SK-N-SH (cell line): Measurements from ENCODE around the gene DCTN4. TPM values are rescaled to one million over a fixed set of nuclear protein-coding genes. Genes with fewer than 3 reads are reported as not detected.
A peak's percentile ranks its signal among the peaks of the same experiment; 100 is the strongest.

Source experiments
- CTCF ChIA-PET: fragments of 300-600, 350-600 bp; formaldehyde crosslinking; extraction: SDS; loops from one replicate; lab custom pipeline; 2021; lab: Yijun Ruan, JAX
- POLR2A ChIA-PET: fragments of 350-600 bp; sonication (Branson Sonifier 250); formaldehyde crosslinking; extraction: SDS; loops from one replicate; lab custom pipeline; 2020; ENCODE audit warnings: antibody characterized with exemption, inconsistent platforms; lab: Yijun Ruan, JAX
- DNase-seq: peaks from one replicate; pipeline ENCODE4 v3.0.0; 2012
- H2AFZ ChIP-seq: fragments of 200-600 bp; sonication (generic); 2 replicates; pipeline ENCODE4 v1.8.1; 2016; ENCODE audit warnings: antibody characterized with exemption, mild to moderate bottlenecking, low read depth
- H3F3A ChIP-seq: fragments of 200-600 bp; sonication (generic); replicated peaks from 2 replicates; pipeline ENCODE3; 2016; ENCODE audit warnings: antibody characterized with exemption, mild to moderate bottlenecking; ENCODE audit not compliant: insufficient read depth
- H3K27ac ChIP-seq, 2 experiments: fragments of 200-500 bp in 1 of 2; fragments of 200-600 bp in 1 of 2; sonication (Bioruptor generic) in 1 of 2; sonication (generic), shearing (Covaris generic) in 1 of 2; 2 replicates each; pipeline versions ENCODE4 v1.5.1 to v1.6.1; 2014 to 2016; ENCODE audit warnings: low read depth in 2 of 2, inconsistent platforms in 1 of 2, low read length in 1 of 2, mild to moderate bottlenecking in 1 of 2, mixed read lengths in 1 of 2
- H3K27me3 ChIP-seq: fragments of 200-600 bp; sonication (generic), shearing (Covaris generic); 2 replicates; pipeline ENCODE4 v1.6.1; 2016; ENCODE audit warnings: mixed run types; ENCODE audit not compliant: insufficient read depth
- H3K36me3 ChIP-seq, 2 experiments: fragments of 200-500 bp in 1 of 2; fragments of 200-600 bp in 1 of 2; sonication (Bioruptor generic) in 1 of 2; sonication (generic) in 1 of 2; replicated peaks in 1 of 2; 2 replicates each; pipeline versions ENCODE3 to v1.5.1; 2014 to 2016; ENCODE audit warnings: low read length in 1 of 2, mild to moderate bottlenecking in 1 of 2; ENCODE audit not compliant: insufficient read depth in 2 of 2, control insufficient read depth in 1 of 2
- H3K4me1 ChIP-seq, 2 experiments: fragments of 200-500 bp in 1 of 2; fragments of 200-600 bp in 1 of 2; sonication (Bioruptor generic) in 1 of 2; sonication (generic), shearing (Covaris generic) in 1 of 2; 2 replicates each; pipeline versions ENCODE4 v1.5.1 to v1.6.1; 2014 to 2016; ENCODE audit warnings: low read depth in 1 of 2, low read length in 1 of 2, mixed run types in 1 of 2; ENCODE audit not compliant: insufficient read depth in 2 of 2, control insufficient read depth in 1 of 2
- H3K4me2 ChIP-seq: fragments of 200-600 bp; sonication (generic), shearing (Covaris generic); 2 replicates; pipeline ENCODE4 v1.6.1; 2017; ENCODE audit warnings: mixed run types
- H3K4me3 ChIP-seq, 2 experiments: fragments of 200-500 bp in 1 of 2; fragments of 200-600 bp in 1 of 2; sonication (Bioruptor generic) in 1 of 2; sonication (generic), shearing (Covaris generic) in 1 of 2; 2 replicates each; pipeline versions ENCODE4 v1.5.1 to v1.8.1; 2014 to 2016; ENCODE audit warnings: low read depth in 2 of 2, inconsistent platforms in 1 of 2, low read length in 1 of 2, mild to moderate bottlenecking in 1 of 2, mixed read lengths in 1 of 2, moderate library complexity in 1 of 2
- H3K79me2 ChIP-seq: fragments of 200-600 bp; sonication (generic); 2 replicates; pipeline ENCODE4 v1.8.1; 2017; ENCODE audit warnings: mild to moderate bottlenecking; ENCODE audit not compliant: insufficient read depth
- H3K9ac ChIP-seq: fragments of 200-600 bp; sonication (generic); 2 replicates; pipeline ENCODE4 v1.6.1; 2017; ENCODE audit warnings: mixed run types
- H3K9me2 ChIP-seq: fragments of 200-600 bp; sonication (generic); 2 replicates; pipeline ENCODE4 v1.6.1; 2017; ENCODE audit warnings: mixed run types
- H3K9me3 ChIP-seq: fragments of 200-600 bp; sonication (generic); 2 replicates; pipeline ENCODE4 v1.6.1; 2017; ENCODE audit warnings: mixed run types, mild to moderate bottlenecking, moderate library complexity
- H4K20me1 ChIP-seq: fragments of 200-600 bp; sonication (generic); 2 replicates; pipeline ENCODE4 v1.6.1; 2017; ENCODE audit warnings: mild to moderate bottlenecking, mixed run types; ENCODE audit not compliant: insufficient read depth
- EZH2phosphoT487 ChIP-seq: fragments of 200-600 bp; sonication (generic); IDR thresholded peaks from 2 replicates; pipeline ENCODE4 v1.6.1; 2017; ENCODE audit warnings: low read depth, mixed run types, mild to moderate bottlenecking, antibody characterized with exemption, moderate library complexity, borderline replicate concordance
- FOSL2 ChIP-seq: IDR thresholded peaks from 2 replicates; pipeline ENCODE4 v1.4.0; 2012; ENCODE audit warnings: low read depth, mild to moderate bottlenecking, moderate library complexity, borderline replicate concordance
- GABPA ChIP-seq: IDR thresholded peaks from 2 replicates; pipeline ENCODE4 v1.4.0; 2012; ENCODE audit warnings: low read depth, mild to moderate bottlenecking
- JUND ChIP-seq: IDR thresholded peaks from 2 replicates; pipeline ENCODE4 v1.4.0; 2012
- MXI1 ChIP-seq: IDR thresholded peaks from 2 replicates; pipeline ENCODE4 v1.6.1; 2012; ENCODE audit warnings: mild to moderate bottlenecking, low read depth, low read length, improper control_type of control experiment
- RXRA ChIP-seq: IDR thresholded peaks from 2 replicates; pipeline ENCODE4 v1.4.0; 2012; ENCODE audit warnings: low read depth, mild to moderate bottlenecking, borderline replicate concordance
- TCF12 ChIP-seq: IDR thresholded peaks from 2 replicates; pipeline ENCODE4 v1.4.0; 2012
- YY1 ChIP-seq: IDR thresholded peaks from 2 replicates; pipeline ENCODE4 v1.4.0; 2012; ENCODE audit warnings: low read depth, mild to moderate bottlenecking
- WGBS: methylation state at CpG from one replicate; pipeline ENCODE4 v1.1.6; 2017; ENCODE audit warnings: low lambda C conversion rate; 5-methylcytosine and 5-hydroxymethylcytosine counted together
- polyA plus RNA-seq, 3 experiments: library from polyadenylated mRNA; depleted of rRNA; stranded (reverse); fragments of >200 nt; gene quantifications; 2 replicates each; pipeline ENCODE4 v1.2.3, GENCODE V29; 2012
- TF ChIP-seq, protein P1 (sequence below): IDR thresholded peaks from 2 replicates; pipeline ENCODE4; 2012

DCTN4 gene
- polyA plus RNA-seq, 1 of the 3 experiments (the other 2 are of a cell fraction), result 22.8 TPM

DNA sequence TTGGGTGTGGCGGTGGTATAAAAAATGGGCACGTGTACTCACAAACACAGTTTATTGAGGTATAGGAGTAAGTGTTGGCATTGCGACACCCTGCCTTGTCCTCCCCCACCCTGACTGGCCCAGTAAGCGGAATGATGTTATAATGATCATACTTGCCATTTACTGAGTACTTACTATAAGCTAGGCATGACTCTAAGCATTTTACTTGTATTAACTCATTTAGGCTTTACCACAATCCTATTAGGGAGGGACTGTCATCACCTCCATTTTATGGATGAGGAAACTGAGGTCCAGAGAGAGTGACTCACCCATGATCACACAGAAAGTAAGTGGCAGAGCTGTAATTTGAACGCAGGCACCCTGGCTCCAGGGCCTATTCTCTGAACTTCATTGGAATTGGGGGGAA lies 22.0 kb upstream of the DCTN4 start:
- TF ChIP-seq GABPA, result no peak
- peak; percentile 28; the same call in 1 of the 2 replicates for TF ChIP-seq JUND
- peak; percentile 12; the same call in 1 of the 2 replicates for TF ChIP-seq TCF12
- no peak for TF ChIP-seq YY1
- TF ChIP-seq EZH2phosphoT487, result no peak
- TF ChIP-seq MXI1, result no peak
- TF ChIP-seq RXRA, result no peak
- TF ChIP-seq, protein P1, sequence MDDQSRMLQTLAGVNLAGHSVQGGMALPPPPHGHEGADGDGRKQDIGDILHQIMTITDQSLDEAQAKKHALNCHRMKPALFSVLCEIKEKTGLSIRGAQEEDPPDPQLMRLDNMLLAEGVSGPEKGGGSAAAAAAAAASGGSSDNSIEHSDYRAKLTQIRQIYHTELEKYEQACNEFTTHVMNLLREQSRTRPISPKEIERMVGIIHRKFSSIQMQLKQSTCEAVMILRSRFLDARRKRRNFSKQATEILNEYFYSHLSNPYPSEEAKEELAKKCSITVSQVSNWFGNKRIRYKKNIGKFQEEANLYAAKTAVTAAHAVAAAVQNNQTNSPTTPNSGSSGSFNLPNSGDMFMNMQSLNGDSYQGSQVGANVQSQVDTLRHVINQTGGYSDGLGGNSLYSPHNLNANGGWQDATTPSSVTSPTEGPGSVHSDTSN, result peak; percentile 50; the same call in 1 of the 2 replicates
- no peaks in the 10 kb centered on the region for H3K9me3 ChIP-seq
- no peak for DNase-seq
- 81% methylated on average over 5 of the region's 5 CpGs for WGBS
- peaks cover 0 to 5% of the 10 kb centered on the region in 2 experiments for H3K36me3 ChIP-seq
- POLR2A ChIA-PET, result no interaction called here
- peak overlapping the region in 1 of 2 experiments; percentile 85; a peak in 2 of 4 replicates for H3K4me3 ChIP-seq
- peaks cover 65% of the 10 kb centered on the region for H3K79me2 ChIP-seq
- H3K4me1 ChIP-seq, result peaks cover 16 to 57% of the 10 kb centered on the region in 2 experiments; a peak in 3 of 4 replicates
- H3K9ac ChIP-seq, result peak overlapping the region; percentile 41
- H4K20me1 ChIP-seq, result no peaks in the 10 kb centered on the region
- H3K27ac ChIP-seq, result peak overlapping the region in 1 of 2 experiments; percentile 85; a peak in 2 of 4 replicates
- no peak overlapping the region for H2AFZ ChIP-seq
- CTCF ChIA-PET, result interaction anchor here (1.3 to 3.4 kb wide), 2 partner anchors 66 to 98 kb away, joined by 3 to 14 read pairs; partner anchors contain the start of gene IRGM
- H3F3A ChIP-seq, result peaks cover 35% of the 10 kb centered on the region
- no peaks in the 10 kb centered on the region for H3K27me3 ChIP-seq
- H3K9me2 ChIP-seq, result no peaks in the 10 kb centered on the region
- peak overlapping the region; percentile 86 for H3K4me2 ChIP-seq

DNA sequence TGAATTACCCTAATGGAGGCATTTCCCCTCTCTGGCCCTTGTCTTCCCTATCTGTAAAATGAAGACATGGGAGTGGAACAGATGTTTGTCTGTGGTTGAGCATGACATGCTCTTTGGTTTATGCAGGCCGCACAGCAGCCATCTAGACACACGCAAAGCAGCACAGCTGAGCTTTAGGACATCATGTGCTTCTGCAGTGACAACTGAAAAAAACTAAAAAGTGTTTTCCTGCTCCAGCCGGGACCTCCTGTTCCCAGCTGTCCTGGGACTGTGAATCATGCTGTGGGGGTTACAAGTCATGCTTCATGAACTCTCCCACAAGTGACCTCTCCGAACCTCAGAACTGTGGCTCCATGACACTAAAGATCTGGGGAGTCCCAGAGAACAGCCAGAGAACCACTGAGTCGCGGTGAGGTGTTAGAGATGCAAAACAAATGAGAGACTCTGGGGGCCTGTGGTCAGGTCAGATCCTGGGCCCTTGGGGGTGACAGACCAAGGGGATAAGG lies 21.4 kb upstream of the DCTN4 start:
- Histone ChIP-seq H3K79me2 (peaks cover 59% of the 10 kb centered on the region), H3K4me1 (peaks cover 16 to 57% of the 10 kb centered on the region in 2 experiments; a peak in 3 of 4 replicates), H3K9me2 (no peaks in the 10 kb centered on the region), H3K36me3 (peaks cover 0 to 5% of the 10 kb centered on the region in 2 experiments), H3F3A (peaks cover 35% of the 10 kb centered on the region), H3K27me3 (no peaks in the 10 kb centered on the region), H2AFZ (no peak overlapping the region), H3K4me2 (peak overlapping the region; percentile 86), H3K9me3 (no peaks in the 10 kb centered on the region), H4K20me1 (no peaks in the 10 kb centered on the region), H3K9ac (peak overlapping the region; percentile 41; the same call in 1 of the 2 replicates), H3K27ac (peak overlapping the region in 1 of 2 experiments; percentile 85; a peak in 3 of 4 replicates), H3K4me3 (peak overlapping the region; percentile 85 to 91)
- WGBS, result 87% methylated on average over 6 of the region's 6 CpGs
- CTCF ChIA-PET, result interaction anchor here (0.7 to 4.0 kb wide), 11 partner anchors 9 to 321 kb away, joined by 3 to 51 read pairs (median 4); partner anchors contain the start of genes DCTN4 and IRGM
- TF ChIP-seq TCF12 (peak; percentile 0; the same call in 1 of the 2 replicates), FOSL2 (no peak)
- POLR2A ChIA-PET, result no interaction called here
- DNase-seq, result no peak
